Fibroblast of upper back skin (primary cell): ENCODE measurements around the gene HECTD3.

Experiments
- DNase-seq: peaks from one replicate; pipeline ENCODE4 v3.0.0-alpha.2; 2013

HECTD3 gene

GRCh38 chr1:45010855-45011811, at the start of gene HECTD3:
HECTD3 (minus strand) TSS chr1:45011324; CDS start chr1:45011257, 67 bp downstream.
- DNase-seq: peak; percentile 72

- DNase-seq: no peak
These were observed 48.7 kb upstream of the HECTD3 start for GRCh38 chr1:45059829-45060228.

- DNase-seq: no peak
These were observed 46.4 kb upstream of the HECTD3 start for GRCh38 chr1:45057542-45057941.

GRCh38 chr1:45051005-45051772, 40.1 kb upstream of the HECTD3 start:
- no peak for DNase-seq

GRCh38 chr1:45047032-45047431, 35.9 kb upstream of the HECTD3 start:
- DNase-seq: no peak

- no peak for DNase-seq
These were observed 33.8 kb upstream of the HECTD3 start for GRCh38 chr1:45044916-45045315.

GRCh38 chr1:45043094-45043493, 32.0 kb upstream of the HECTD3 start:
- DNase-seq: no peak

GRCh38 chr1:45040297-45040696, 29.2 kb upstream of the HECTD3 start:
- no peak for DNase-seq

GRCh38 chr1:45038661-45039364, 27.7 kb upstream of the HECTD3 start:
- no peak for DNase-seq

GRCh38 chr1:45038240-45038639, 27.1 kb upstream of the HECTD3 start:
- DNase-seq: no peak

GRCh38 chr1:45037456-45037855, 26.3 kb upstream of the HECTD3 start:
- no peak for DNase-seq

GRCh38 chr1:45035631-45036301, 24.6 kb upstream of the HECTD3 start:
- no peak for DNase-seq

- DNase-seq: no peak
These were observed 22.2 kb upstream of the HECTD3 start for GRCh38 chr1:45033356-45033755.

- no peak for DNase-seq
These were observed 21.7 kb upstream of the HECTD3 start for GRCh38 chr1:45032837-45033236.

GRCh38 chr1:45026446-45026845, 15.3 kb upstream of the HECTD3 start:
- peak; percentile 6 for DNase-seq

GRCh38 chr1:45023663-45024062, 12.5 kb upstream of the HECTD3 start:
- DNase-seq: no peak

- DNase-seq: peak; percentile 40
These were observed 7.6 kb upstream of the HECTD3 start for GRCh38 chr1:45018599-45019230.

- DNase-seq: no peak
These were observed 5.6 kb upstream of the HECTD3 start for GRCh38 chr1:45016767-45017166.

GRCh38 chr1:45016090-45016697, 5.1 kb upstream of the HECTD3 start:
- DNase-seq: no peak

- DNase-seq: no peak
These were observed 4.6 kb upstream of the HECTD3 start for GRCh38 chr1:45015683-45016082.

GRCh38 chr1:45014321-45015028, 3.4 kb upstream of the HECTD3 start:
- DNase-seq: peak; percentile 81
